Measurements from ENCODE around the gene JAZF1.

JAZF1 gene

DNA sequence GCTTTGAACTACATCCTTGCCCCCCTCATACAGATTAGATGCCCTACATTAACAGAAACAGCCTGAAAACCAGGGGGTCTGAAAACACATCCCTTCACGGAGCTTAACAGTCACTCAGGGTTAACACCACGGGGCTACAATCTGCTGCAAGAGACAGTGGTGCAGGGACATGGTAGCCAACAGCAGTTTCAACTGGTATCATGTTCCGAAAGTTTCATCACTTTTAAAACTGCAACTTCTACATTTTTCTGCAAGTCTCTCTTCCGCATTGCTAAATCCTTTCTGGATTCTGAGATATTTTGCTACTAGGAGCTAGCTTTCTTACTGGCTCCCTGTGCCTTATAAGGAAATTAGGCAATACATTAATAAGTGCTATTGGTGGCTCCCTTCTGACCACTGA lies 92.6 kb downstream of the JAZF1 start:
- H3K27ac ChIP-seq, result no peak overlapping the region
- no peak for TF ChIP-seq ZFX (IDR thresholded peaks at IDR 0.05; ENCODE audit: borderline replicate concordance)
- TF ChIP-seq, protein P1, sequence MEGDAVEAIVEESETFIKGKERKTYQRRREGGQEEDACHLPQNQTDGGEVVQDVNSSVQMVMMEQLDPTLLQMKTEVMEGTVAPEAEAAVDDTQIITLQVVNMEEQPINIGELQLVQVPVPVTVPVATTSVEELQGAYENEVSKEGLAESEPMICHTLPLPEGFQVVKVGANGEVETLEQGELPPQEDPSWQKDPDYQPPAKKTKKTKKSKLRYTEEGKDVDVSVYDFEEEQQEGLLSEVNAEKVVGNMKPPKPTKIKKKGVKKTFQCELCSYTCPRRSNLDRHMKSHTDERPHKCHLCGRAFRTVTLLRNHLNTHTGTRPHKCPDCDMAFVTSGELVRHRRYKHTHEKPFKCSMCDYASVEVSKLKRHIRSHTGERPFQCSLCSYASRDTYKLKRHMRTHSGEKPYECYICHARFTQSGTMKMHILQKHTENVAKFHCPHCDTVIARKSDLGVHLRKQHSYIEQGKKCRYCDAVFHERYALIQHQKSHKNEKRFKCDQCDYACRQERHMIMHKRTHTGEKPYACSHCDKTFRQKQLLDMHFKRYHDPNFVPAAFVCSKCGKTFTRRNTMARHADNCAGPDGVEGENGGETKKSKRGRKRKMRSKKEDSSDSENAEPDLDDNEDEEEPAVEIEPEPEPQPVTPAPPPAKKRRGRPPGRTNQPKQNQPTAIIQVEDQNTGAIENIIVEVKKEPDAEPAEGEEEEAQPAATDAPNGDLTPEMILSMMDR (IDR thresholded peaks at IDR 0.05), result no peak

DNA sequence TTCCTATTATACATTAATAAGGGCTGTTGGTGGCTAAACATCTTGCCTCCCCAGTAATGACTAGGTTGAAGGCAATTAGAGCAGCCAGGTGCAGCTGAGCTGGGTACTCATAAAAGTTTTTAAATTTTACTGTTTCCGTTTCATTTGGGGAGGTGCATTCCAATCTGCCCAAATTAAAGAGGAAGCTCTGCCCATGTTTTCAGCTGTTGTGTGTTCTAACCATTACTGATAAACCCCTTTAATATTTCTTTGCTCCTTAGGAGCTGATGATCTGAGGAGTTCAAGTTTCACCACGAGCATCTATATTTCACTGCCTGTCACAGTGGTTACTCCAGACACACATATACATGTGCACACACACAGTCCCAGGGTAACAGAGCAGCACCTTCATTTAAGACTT lies 94.4 kb downstream of the JAZF1 start:
- H3K27ac ChIP-seq, result no peak overlapping the region
- TF ChIP-seq, protein P1 (IDR thresholded peaks at IDR 0.05), result no peak
- no peak for TF ChIP-seq ZFX (IDR thresholded peaks at IDR 0.05; ENCODE audit: borderline replicate concordance)

DNA sequence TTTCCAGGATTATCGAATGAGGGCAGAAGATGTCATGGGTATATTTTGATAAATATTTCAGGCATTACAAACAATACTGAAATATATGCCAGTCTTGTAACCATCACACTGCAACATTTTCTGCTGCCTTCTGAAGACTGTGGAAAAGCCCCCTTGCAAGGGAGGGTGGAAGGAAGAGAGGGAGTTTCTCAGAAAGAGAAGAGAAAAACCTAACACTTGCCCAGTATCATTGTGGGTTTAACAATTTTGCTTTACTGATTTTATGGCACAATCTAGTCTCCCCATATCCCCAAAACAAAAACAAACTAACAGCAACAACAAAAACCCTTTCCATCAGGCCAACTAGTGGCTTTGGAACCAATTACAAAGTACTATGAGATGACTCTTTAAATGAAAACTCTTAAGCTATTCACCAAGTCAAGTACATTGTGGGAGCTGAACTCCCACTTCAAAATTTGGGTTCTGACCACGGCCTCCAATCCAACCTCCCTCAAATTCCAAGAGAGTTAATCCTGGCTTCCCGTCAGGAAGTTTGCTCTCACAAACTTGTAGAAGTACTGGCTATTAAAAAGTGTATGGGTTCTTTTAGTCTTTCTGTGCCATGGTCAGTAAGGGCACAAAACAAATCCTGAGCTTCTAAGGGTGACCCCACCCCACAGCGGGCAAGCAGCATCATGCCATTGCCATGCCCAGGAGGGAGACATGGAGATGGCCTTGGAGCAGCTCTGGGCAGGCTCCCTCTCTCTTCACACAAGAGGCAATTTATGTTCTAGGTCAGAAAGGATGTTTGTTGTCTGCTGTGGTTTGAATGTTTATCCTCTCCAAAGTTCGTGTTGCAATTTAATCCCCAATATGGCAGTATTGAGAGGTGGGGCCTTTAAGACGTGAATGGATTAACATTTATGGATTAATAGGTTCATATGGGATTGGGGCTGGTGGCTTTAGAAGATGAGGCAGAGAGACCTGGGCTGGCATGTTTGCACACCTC lies 96.3 kb downstream of the JAZF1 start:
- no peak overlapping the region for H3K27ac ChIP-seq
- TF ChIP-seq, protein P1 (IDR thresholded peaks at IDR 0.05), result no peak
- no peak for TF ChIP-seq ZFX (IDR thresholded peaks at IDR 0.05; ENCODE audit: borderline replicate concordance)

DNA sequence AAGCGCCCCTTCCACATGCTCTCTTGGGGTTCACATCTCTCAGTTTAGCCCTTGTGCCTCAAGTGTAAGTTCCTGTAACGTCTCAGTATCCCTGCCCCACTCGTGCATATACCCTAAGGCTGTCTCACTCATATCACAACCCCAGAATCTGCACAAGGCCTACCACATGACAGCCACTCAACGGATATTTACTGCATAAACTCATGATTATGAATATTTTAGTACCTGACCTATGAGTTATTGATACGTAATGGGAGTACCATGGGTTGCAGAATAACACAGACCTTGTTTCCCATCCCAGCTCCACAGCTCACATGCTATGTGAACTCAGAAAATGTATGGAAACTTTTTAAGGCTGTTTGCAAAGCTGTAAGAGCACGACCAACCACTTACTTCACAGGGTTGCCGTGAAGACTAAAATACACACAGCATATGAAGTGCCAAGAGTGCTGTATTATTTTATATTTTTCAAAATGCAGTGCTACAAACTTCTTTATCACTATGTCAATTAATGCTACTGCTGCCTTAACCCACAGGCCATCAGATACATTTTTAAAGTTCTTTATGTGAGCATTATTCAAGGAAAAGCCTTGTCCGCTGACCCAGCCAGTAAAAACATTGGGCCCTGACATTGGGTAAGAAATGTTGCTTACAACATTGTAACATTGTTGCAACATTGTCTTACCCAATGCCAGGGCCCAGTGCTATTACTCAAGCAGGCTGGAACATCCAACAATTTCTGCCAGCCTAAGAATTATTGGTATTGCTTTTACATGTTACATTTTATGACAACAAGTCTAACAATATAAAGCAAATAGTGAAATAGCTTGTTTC lies 97.2 kb downstream of the JAZF1 start:
- no peak for TF ChIP-seq ZFX (IDR thresholded peaks at IDR 0.05; ENCODE audit: borderline replicate concordance)
- TF ChIP-seq, protein P1 (IDR thresholded peaks at IDR 0.05), result no peak
- no peak overlapping the region for H3K27ac ChIP-seq

DNA sequence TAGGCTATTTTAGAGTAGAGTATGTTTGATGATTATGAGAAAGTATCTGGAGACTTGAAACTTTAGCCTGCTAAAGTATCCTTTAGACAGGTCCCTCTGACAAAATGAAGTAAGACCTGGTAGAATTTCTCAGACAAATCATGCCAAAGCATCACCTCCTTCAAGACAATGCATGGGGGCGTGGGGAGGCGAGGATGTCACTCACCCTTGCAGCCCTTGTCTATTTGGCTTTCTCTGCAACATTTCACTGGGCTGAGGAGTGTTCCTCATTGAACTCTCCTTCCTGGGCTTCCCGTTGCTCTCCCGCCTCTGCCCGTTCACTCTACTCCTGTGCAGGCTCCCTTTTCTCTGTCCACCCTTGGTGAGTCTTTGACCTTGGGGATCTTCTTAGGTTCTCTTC lies 98.5 kb downstream of the JAZF1 start:
- no peak for TF ChIP-seq ZFX (IDR thresholded peaks at IDR 0.05; ENCODE audit: borderline replicate concordance)
- TF ChIP-seq, protein P1 (IDR thresholded peaks at IDR 0.05), result no peak
- no peak overlapping the region for H3K27ac ChIP-seq

DNA sequence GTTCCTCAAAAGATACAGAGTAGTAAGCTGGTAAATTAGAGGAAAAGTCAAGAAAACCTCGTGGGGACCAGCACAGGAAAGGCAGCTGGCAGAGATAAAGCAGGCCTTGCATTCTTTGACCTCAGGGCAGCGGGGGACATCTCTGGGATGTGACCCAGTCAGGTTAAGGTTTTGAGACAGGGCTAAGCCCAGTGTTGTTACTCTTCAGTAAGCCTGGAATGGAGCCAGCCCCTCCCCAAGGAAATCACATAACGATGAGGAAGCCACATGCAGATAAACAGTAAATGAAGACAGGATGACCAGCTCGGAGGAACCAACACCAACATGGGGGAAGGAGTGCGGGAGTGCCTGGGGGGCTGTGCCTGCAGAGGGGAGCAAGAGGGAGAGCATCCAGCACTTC lies 99.6 kb downstream of the JAZF1 start:
- TF ChIP-seq, protein P1 (IDR thresholded peaks at IDR 0.05), result no peak

More for the DNA sequence above, 99.6 kb downstream of the JAZF1 start:
- no peak overlapping the region for H3K27ac ChIP-seq

Data from 22Rv1 (cell line).